GM12865 (cell line): ENCODE results near the gene CEMIP.

Experiments
- DNase-seq: peaks from one replicate; pipeline ENCODE4 v3.0.0; 2010; ENCODE audit warnings: low read depth
- H3K4me3 ChIP-seq: 2 replicates; pipeline ENCODE4 v1.5.1; 2011; ENCODE audit warnings: mild to moderate bottlenecking, low read depth, low read length, control low read depth
- CTCF ChIP-seq: IDR thresholded peaks from 2 replicates; pipeline ENCODE4 v1.5.1; 2011; ENCODE audit warnings: low read length, control low read depth, low read depth, inconsistent platforms; ENCODE audit not compliant: insufficient read depth; ENCODE audit errors: missing control alignments

The CEMIP gene

GRCh38 chr15:80840182-80841130 lies 61.3 kb downstream of the CEMIP start:
- DNase-seq: no peak
- no peak for TF ChIP-seq CTCF

DNA sequence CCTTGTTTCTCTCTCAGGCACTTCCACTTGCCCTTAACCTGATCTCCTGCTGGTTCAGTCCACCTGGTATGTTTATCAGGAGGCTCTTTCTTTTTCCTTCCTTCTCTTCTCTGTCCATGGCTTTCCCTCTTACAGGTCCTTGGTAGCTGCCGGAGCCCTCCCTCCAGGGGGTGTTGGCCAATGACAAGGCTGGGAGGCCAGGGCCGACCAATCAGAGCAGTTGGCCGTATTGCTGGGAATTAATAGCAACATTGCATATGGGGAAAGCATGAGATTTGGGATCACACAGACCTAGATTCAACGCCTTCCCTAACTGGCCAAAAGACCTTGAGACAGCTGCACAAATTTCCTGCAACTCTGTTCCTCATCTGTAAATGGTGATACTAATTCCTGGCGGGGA lies 62.4 kb downstream of the CEMIP start:
- H3K4me3 ChIP-seq: no peak overlapping the region
- DNase-seq: no peak
- no peak for TF ChIP-seq CTCF

More at GRCh38 chr15:80840182-80841130, 61.3 kb downstream of the CEMIP start:
- no peak overlapping the region for H3K4me3 ChIP-seq

DNA sequence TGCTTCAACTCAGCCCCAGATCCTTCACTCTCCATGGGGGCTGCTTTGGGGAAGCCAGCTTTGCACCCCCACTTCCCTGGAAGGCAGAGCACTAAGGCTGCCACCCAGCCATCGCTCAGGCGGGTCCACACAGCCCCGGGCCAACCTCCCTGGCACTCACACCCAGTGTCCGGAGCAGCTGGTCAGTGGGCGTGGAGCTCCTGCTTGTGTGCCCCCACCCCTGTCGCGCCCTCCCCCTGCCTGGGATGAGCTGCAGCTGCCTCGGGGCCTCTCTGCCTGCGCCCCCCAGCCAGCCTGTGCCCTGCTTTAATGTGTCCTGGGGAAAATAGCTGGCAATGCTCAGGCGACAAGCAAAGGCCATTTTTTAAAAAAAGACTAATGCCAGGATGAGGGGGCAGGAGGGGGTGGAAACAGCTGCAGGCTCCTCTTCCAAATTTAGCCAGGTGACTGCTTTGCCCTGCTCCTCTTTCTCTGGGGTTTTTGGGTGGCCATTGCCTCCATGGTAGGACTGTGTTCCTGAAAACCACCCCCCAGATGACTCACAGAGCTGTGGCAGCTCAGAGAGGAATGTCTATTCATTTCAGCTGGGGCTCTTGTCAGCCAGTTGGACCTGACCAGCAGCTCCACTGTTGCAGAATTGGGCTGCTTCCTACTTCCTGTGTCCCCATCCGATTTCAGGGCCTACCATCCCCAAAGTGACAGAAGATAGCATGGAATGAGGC lies 65.0 kb downstream of the CEMIP start:
- H3K4me3 ChIP-seq: no peak overlapping the region
- no peak for TF ChIP-seq CTCF
- no peak for DNase-seq

- no peak for DNase-seq
- TF ChIP-seq CTCF: no peak
- no peak overlapping the region for H3K4me3 ChIP-seq
Observed at GRCh38 chr15:80846031-80846815, 67.1 kb downstream of the CEMIP start.

GRCh38 chr15:80849308-80849707 lies 70.1 kb downstream of the CEMIP start:
- DNase-seq: no peak
- H3K4me3 ChIP-seq: no peak overlapping the region
- no peak for TF ChIP-seq CTCF

- no peak overlapping the region for H3K4me3 ChIP-seq
- no peak for DNase-seq
- TF ChIP-seq CTCF: no peak
Observed at GRCh38 chr15:80850941-80851451, 71.8 kb downstream of the CEMIP start.
